Glomerular endothelial cell (primary cell): Measurements from ENCODE around the gene ZNF667. TPM values are rescaled to one million over a fixed set of nuclear protein-coding genes. Genes with fewer than 3 reads are reported as not detected.

ENCODE experiments used
- DNase-seq: peaks from one replicate; pipeline ENCODE4 v3.0.0-alpha.2; 2011; ENCODE audit warnings: low read depth, low spot score; ENCODE audit errors: extremely low read depth
- total RNA-seq: library from RNA; depleted of rRNA; stranded (reverse); fragments of >200 nt; gene quantifications from 2 replicates; pipeline ENCODE4 v1.2.3, GENCODE V29; 2015

The ZNF667 gene
- total RNA-seq: 2.6 and 4.0 TPM in 2 replicates

DNA sequence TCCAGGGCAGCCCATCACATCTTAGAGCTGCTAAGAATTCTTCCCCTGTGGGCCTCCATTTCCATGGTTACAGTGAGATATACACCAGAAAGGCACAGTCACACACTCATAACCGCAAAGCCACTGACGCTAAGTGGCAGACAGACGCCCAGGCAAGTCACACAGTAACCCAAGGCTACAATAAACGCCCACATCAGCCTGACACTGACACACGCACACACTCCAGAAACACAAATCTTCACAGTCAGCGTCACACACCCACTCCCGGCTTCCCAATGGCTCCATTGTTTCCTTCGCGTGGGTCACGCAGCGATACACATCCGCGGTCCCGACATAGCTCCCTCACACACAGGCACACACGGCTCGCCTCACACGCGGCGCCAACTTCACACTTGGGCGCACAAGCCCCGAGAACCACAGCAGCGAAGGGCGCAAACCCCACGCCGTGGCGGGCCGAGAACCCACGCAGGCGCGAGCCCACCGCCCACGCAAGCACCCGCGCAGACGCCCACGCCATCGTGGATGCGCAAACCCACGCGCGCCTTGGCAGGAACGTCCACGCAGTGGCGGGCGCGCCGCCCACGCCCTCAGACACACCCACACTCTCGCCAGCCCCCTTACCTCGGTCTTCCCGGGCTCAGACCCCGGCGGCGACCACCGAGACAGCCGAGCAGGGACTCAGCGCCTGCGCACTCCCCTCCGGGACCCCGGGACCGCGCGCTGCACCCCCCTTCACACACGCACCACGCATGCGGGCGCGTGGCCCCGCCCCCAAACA lies at the start of gene ZNF667:
TSS of gene ZNF667 (minus strand) at position 695 of the 778 bp plus-strand sequence. CDS start 14,975 bp downstream, outside the sequence.
- no peak for DNase-seq

DNA sequence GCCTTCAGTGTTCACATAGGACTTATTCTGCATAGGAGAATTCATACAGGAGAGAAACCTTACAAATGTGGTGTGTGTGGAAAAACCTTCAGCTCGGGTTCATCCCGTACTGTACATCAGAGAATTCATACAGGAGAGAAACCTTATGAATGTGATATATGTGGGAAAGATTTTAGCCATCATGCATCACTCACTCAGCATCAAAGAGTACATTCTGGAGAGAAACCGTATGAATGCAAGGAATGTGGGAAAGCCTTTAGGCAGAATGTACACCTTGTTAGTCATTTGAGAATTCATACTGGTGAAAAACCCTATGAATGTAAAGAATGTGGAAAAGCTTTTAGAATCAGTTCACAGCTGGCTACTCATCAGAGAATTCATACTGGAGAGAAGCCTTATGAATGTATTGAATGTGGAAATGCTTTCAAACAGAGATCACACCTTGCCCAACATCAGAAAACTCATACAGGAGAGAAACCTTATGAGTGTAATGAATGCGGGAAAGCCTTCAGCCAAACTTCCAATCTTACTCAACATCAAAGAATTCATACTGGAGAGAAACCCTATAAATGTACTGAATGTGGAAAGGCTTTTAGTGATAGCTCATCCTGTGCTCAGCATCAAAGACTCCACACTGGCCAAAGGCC lies 48.2 kb upstream of the ZNF667 start:
- DNase-seq: no peak

DNA sequence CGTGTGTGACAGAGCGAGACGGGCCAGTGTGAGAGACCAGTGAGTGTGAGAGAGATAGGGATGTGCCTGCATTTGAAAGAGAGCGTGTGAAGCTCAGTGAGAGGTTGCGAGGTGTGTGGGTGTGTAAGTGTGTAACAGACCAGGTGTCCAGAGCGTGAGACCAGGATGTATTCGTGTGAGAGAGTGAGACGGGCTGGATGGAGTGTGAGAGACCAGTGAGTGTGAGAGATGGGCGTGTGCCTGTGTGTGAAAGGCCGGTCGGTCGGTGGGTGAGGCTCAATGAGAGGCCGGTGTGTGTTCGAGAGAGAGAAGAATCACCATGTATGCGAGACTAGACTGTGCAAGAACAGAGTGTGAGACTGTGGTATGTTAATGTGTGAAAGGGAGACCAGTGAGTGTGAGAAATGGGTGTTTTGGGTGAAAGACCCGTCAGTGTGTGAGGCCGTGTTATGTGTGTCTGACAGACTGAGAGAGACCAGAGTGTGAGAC lies 31.2 kb upstream of the ZNF667 start:
- no peak for DNase-seq

DNA sequence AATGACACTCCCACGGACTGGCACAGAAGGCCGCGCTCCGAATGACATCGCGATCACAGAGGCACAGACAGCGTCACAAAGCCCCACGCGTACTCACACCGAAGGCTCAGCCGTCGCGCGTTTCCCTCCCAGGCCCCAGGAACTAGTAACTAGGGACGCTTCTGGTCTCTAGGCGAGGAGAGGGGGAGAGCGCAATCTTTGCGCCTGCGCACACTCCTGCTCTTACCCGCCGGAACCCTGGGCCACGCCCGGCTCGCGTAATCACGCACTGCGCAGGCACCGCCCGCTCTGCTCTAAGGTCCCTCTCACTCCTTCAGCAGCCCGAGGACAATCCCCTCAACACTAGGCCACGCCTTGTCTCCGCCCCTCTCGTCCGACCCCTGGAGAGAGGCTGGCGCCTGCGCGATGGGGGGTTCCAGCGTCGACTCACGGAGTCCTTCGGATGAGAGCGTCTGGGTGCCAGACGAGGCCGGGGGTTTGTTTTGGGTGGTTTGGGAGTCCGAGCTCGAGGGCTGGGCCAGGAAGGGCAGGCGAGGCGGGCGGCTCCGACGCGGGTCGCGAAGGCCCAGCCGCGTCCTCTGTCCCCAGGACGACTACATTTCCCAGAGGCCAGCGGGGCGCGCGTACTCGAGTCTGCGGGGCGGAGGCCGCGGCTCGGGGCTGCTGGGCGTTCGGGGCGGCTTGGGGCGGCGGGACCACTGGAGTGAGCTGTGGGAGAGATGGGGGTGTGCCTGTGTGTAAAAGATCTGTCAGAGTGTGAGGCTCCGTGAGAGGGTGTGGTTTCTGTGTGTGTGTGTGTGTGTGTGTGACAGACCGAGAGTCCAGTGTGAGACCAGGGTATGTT lies 30.5 kb upstream of the ZNF667 start, which contains the start of gene ZNF471:
TSS of gene ZNF471 (plus strand) at position 410 of the 844 bp plus-strand sequence. CDS start 3,717 bp downstream, outside the sequence.
- DNase-seq: peak; percentile 81

DNA sequence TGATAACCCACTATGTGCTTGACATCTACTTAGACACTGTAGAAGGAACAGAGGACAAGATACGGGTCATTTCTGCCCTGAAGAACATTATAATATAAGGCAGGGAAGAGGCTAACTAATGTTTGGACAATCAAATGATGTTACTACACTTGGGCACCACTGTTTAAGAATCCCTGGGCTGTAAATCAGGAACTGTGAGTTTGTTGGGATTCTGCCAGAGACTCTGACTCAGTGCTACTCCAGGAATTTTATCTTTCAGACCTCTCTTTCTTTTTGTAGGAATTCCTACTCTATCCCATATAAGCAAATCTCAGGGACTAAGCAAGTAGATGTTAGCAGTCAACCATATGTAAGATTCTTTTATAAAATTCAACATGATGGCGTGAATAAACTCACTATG lies 27.4 kb upstream of the ZNF667 start:
- DNase-seq: no peak

DNA sequence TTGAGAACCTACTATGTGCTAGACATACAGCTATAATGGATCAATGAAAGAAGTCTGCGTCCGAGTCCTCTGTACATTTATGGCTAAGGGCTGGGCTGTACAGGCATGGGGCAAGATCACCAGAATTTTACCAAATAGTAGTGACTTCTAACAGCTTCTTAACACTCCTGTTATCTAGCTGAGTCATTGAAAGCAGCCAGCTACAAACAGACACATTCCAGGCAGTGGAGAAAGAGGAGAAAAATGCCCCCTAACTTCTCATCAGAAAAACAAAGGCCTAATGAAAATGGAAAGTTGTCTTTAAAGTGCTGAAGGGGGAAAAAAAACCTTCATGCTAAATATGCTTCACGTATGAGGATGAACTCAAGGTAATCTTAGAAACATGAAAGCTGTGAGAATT lies 14.3 kb upstream of the ZNF667 start:
- no peak for DNase-seq

DNA sequence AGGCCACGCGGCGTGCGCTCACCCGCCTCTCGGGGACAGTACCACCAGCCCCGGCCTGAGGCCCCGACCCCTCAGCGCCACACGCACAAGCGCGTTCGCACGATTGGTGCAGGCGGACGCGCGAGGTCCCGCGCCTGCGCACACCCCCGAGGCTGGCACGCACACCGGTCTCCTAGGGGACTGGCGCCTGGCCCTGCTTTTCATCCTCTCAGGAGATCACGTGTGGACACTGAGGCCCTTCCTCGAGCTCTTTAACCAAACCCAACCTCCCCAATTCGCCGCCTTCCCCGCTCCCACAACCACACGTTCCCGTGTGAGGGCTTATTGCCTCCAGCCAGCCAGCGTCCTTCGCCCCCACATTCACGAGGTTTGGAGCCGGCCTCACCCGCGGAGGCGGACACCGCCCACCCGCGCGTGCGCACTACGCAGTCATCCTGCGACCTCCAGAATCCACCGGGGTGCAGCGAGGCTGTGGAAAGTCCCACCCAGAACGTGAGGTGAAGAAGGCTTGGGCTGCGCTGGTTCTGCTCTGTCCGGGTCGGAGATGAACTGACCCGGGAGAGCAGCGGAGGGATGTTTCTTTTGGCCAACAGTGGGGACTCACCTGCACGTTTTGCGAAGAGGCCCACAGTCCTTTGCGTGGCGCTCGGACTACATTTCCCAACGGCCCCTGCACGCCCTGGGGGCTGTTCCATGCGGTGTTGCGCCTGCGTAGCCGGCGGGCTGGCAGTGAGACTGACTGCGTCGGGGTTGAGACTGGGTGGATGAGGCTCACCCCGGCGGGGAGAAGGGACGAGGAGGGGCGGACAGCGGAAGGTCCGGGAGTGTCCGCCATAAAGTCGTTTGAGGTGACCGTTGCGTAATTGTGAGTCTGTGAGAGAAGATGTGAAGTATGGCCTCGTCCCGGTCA lies 539 bp upstream of the ZNF667 start:
- DNase-seq: peak; percentile 14

DNA sequence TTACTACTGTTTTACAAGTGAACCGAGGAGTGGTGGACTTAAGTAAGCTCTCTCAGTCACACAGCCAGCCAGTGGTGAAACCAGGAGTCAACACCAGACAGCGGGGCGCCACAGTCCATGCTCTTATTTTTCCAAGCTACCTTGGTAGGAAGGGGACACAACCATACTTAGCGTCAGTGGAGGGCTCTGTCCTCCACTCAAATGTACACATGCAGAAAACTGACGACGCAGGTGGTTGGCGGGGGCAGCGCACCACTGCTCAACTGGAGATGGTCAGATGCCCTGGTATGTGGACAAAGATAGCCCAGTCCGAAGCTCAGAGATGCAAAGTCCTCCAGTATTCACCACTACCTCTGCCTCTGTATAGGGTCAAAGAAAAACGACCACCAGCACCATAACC lies 1.1 kb downstream of the ZNF667 start:
- no peak for DNase-seq

DNA sequence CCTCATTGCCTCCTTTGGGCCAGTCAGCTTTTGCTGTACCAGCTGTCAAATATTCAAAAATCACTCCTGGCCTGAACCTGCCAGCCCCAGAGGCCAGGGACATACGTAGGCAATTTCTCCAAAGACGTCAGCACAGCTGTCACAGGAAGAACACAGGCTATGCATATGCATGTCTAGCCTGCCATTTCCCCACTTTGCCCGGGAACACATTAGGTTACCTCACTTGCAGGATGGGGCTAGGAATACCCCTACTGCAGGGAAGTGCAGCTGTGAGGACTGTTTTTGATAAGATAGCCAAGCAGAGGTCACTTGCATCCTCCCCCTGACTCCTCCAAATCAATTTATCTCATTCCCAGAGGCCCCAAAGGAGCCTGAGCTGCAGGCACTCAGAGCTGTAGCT lies 2.8 kb downstream of the ZNF667 start:
- DNase-seq: no peak

DNA sequence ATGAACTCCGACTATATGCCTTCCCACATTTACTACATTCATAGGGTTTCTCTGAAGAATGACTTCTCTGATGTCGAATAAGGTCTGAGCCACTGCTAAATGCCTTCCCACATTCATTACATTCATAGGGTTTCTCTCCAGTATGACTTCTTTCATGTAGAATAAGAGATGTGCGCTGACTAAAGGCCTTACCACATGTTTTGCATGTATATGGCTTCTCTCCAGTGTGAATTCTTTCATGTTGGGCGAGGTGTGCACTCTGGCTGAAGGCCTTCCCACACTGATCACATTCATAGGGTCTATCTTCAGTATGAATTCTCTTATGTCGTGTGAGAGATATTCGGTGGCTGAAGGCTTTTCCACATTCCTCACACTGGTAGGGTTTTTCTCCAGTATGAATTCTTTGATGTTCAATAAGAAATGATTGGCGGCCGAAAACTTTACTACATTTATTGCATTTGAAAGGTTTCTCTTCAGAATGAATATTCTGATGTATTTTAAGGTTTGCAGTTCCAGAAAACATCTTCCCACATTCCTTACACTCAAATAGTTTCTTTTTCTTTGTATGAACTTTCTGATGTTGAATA lies 35.8 kb downstream of the ZNF667 start:
- DNase-seq: no peak

DNA sequence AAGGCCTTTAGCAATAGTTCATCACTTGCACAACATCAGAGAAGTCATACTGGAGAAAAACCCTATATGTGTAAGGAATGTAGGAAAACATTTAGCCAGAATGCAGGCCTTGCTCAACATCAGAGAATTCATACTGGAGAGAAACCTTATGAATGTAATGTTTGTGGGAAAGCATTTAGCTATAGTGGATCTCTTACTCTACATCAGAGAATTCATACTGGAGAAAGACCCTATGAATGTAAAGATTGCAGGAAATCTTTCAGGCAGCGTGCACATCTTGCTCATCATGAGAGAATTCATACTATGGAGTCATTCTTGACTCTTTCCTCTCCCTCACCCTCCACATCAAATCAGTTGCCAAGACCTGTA lies 53.2 kb downstream of the ZNF667 start:
- DNase-seq: no peak

DNA sequence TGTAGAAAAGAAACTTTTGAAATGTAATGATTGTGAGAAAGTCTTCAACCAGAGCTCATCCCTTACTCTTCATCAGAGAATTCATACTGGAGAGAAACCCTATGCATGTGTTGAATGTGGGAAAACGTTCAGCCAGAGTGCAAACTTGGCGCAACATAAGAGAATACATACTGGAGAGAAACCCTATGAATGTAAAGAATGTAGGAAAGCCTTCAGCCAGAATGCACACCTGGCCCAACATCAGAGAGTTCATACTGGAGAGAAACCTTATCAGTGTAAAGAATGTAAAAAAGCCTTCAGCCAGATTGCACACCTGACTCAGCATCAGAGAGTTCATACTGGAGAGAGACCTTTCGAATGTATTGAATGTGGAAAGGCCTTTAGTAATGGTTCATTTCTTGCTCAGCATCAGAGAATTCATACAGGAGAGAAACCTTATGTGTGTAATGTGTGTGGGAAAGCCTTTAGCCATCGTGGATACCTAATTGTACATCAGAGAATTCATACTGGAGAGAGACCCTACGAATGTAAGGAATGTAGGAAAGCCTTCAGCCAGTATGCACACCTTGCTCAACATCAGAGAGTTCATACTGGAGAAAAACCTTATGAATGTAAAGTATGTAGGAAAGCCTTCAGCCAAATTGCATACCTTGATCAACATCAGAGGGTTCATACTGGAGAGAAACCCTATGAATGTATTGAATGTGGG lies 53.7 kb downstream of the ZNF667 start:
- DNase-seq: no peak

DNA sequence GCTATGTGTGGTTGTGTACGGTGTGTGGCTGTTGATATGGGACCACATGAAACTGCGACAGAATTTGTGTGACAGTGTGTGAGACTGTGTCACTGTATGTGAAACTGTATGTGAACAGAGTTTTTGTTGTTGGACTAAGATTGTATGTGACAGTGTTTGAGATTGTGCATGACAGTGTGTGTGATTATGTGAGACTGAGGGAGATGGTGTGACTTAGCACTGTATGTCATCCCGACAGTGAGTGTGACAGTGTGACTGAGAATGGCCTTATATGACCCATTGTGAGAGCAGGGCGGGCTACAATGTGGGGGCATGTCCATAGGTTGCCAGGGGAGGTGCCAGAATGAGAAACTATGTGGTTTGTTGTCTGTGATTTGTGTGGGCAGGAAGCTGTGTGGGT lies 72.1 kb downstream of the ZNF667 start:
- DNase-seq: no peak

DNA sequence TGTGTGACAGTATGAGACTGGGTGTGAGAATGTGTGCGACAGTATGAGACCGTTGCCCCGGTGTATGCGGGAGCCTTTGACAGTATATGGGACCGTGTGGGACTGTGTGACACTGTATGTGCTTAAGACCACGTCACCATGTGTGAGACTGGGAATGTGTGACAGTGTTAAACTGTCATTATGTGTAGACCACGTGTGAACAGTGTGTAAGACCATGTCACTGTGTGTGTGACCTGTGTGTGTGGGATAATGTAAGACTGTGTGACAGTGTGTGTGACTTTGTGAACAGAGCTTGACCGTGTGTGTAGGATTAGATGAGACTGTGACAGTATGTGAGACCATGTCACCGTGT lies 72.5 kb downstream of the ZNF667 start:
- no peak for DNase-seq

DNA sequence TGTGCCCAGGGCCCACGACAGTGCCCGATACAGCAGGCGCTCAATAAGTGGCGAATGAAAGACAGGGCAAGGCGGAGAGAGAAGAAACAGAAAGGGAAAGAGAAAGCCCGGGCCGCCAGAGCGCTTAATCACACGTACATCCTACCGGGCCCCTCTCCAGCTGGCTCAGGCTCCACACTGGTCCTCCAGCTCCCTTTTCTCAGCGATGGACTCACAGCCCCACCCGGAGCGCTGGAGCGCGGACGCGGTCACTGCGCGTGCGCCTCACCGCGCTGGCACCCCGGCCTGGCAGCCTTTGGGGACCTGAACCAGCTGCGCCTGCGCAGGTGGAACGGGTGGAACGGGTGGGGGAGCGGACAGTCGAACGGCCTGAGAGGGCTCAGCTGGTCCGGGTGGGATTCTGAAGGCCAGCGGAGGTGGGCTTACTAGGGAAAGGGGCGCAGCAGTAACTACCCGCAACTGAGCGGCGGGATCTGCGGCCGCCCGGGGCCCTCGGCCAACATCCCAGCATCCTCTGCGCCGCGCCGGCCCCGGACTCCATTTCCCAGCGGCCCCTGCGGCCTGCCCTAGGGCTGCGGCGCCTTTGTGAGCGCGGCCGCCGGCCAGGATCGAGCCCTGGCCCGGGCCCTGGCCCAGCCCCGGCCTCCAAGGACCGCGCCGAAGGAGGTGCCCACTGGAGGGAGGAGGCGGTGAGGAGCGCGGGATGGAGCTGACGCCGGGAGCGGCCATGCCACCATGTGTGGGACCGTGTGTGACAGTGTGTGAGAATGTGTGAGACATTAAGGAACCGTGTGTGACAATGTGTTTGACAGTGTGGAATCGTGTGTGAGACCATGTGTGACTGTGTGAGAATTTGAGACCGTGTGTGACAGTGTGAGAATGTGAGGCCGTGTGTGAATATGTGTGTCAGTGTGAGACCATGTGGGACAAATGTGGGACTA lies 73.1 kb downstream of the ZNF667 start, which contains the start of gene ZNF583:
TSS of gene ZNF583 (plus strand) at position 569 of the 941 bp plus-strand sequence. CDS start 2,783 bp downstream, outside the sequence.
- DNase-seq: peak; percentile 57

DNA sequence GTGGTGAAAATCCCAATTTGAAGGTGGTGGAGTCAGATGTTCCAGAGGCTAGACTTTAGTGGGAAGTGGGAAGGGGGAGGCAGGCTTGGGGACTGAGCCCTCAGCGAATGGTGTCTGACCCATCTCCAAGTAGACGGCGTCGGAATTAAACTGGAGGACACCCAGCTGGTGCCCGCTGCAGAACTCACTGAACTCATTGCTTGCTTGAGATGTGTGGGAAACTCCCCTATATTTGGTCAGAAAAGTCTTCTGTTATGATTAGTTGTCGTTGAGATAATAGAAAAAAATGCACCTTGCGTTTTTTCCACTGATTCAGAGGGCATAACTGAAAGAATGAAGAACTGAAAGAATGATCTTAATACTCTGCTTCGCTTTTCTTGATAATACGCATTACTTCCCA lies 73.9 kb downstream of the ZNF667 start:
- no peak for DNase-seq

DNA sequence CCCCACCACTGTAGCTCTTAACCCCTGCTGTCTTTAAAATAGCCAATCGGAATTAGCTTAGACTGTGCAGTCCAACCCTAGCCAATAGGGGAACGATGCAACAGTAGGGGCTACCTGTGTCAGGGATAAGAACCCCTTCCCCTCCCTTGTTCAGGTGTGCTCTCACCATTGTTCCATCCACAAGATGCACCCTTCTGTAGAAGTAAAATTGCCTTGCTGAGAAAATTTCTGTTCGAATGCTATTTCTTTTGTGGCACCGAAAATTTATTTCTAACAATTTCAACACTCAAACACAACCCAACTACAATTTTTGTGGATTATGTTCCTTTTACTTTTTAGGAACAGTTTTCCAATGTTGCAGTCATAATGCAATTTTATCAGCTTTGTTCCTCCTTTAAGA lies 76.7 kb downstream of the ZNF667 start:
- DNase-seq: no peak

DNA sequence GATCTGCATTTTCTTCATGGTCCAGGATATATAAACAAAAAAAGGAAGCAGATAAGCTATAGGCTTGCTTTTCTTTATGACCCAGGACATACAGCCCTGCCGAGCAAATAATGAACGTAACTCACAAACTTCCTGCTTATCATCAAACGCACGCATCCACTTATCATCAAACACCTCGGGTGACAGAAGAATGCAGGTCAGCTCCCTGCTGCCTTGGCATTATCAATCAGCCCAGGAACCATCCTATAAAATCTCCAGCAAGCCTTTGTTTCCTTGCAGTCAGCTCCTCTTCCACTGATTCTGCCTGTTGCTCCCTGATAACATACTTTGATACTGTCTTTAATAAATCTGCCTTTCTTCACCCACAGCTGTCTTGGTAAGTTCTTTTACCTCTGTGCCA lies 78.3 kb downstream of the ZNF667 start:
- DNase-seq: no peak
